GM21619 (cell line): ENCODE data around the gene SPZ1.
"Not testable (repeated sequence)": the region's sequence is repeated elsewhere in the genome, so short reads cannot be mapped to it uniquely, and the experiment has no call there.

Source experiments
- ATAC-seq: cut with Tn5 transposase; IDR thresholded peaks from one replicate; pipeline ENCODE4 v1.9.1; 2021; ENCODE audit not compliant: unreplicated experiment

SPZ1 gene

GRCh38 chr5:80337379-80337778 is 17.6 kb downstream of the SPZ1 start:
- no peak for ATAC-seq

DNA sequence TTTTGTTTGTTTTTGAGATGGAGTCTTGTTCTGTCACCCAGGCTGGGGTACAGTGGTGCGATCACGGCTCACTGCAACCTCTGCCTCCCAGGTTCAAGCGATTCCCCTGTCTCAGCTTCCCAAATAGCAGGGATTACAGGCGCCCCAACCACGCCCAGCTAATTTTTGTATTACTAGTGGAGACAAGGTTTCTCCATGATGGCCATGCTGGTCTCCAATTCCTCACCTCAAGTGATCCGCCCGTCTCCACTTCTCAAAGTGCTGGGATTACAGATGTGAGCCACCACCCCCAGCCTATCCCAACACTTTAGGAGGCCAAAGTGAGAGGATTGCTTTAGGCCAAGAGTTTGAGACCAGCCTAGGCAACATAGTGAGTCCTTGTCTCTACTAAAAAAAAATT is 19.3 kb downstream of the SPZ1 start:
- ATAC-seq = no peak

DNA sequence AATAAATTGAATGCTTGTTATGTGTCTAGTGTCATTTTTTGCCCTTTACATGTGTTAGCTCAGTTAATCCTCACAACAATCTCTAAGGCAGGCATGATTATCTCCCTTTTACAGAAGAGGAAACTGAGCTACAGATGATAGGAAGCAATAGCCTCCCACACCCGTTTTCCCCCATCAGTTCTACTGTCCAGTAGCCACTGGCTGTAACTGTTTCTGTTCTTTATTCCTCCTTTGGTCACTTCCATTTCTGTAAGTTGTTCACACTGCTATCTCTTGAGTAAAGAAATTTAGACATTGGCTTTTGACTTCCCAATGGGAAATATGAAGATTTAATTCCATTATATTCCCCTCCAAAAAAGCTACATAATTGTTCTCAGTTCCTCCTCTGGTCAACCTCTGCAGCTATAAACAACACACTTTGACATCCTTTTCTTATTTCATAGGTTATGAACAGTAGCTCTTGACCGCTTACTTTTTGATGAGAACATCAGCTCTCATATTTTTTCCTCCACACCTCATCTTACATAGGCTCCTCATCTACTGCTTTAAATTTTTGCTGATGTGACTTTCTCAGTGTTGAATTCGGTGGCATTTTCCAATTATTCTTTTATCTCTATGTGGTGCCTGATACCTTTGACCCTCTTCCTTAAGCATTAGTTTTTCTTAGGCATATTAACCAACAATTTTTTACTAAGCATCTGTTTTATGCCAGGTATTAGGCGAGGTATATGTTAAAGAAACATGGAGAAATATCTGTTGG is 21.4 kb downstream of the SPZ1 start:
- no peak for ATAC-seq

DNA sequence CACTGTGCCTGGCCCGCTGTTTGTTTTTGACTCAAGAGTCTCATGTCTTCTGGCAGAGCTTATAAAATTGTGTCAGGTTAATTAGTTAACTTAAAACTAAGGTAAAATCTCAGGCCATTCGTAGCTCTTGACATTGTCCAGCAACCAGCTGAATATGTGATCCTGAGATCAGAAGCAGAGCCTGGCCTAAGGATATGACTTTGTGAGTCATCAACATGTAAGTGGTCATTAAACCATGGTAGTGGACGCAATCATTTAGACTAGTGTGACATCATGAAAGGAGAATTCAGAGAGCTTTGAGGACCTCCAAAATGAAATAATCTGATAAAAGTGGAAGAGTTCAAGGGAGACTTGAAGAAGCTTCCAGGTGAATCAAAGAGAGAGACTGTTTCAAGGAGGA is 23.3 kb downstream of the SPZ1 start:
- ATAC-seq = no peak

DNA sequence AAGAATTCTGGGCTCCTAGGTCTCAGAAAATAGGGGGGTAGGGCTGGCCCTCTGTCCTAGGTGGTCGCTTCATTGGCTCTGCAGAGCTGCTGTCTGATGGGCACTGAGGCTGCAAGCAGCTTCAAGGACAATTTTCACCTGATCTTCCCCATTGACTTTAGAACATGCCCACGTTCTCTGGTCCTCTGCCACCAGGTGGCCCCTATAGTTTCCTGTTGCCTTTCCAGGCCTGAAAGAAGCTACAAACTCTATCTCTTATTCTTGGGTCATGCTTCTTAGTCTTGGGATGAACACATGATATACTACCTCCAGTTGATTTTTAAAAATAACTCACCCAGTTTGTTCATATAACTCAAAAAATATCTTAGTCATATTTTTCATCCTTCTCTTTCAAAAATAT is 26.3 kb downstream of the SPZ1 start:
- ATAC-seq = no peak

- ATAC-seq = no peak
Measured at GRCh38 chr5:80348171-80348570, 28.4 kb downstream of the SPZ1 start.

- not testable (repeated sequence) for ATAC-seq
Measured at GRCh38 chr5:80351019-80351418, 31.2 kb downstream of the SPZ1 start.

- no peak for ATAC-seq
Measured at GRCh38 chr5:80355686-80356085, 35.9 kb downstream of the SPZ1 start.

DNA sequence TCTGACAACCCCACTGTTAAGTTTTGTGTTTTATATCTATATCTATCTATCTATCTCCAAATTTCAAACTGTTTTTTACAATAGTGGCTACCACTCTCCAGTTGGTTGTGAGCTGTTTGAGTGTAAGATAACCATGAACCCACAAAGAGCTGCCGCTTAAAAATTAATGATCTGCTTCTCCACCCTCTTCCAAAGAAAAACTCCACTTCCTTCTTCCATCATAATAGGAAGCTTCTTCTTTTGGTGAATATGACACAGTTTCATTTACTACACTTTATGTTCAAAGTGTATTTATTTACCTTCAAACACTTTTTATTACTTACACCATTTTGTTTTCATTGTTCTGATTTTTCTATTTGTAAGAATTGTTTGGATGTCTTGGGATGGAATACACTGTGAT is 37.9 kb downstream of the SPZ1 start:
- ATAC-seq = no peak

DNA sequence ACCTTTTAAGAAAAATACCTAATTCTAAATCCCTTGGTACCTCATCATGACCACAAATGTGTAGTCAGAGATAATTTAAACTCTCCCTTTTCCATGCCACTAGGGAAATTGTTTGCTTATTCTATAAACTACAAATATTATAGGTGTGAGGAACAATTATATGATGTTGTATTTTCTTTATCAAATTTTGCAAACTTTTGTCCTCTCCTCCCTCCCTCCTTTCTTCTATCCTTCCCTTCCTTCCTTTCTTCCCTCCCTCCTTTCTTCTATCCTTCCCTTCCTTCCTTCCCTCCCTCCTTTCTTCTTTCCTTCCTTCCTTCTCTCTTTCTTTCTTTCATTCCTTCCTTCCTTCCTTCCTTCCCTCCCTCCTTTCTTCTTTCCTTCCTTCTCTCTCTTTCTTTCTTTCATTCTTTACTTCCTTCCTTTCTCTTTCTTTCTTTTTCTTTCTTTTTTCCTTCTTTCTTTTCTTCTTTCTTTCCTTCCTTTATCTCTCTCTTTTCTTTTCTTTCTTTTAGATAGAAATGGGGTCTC is 41.2 kb downstream of the SPZ1 start:
- ATAC-seq = no peak

- ATAC-seq = no peak
Measured at GRCh38 chr5:80364892-80365291, 45.1 kb downstream of the SPZ1 start.

- no peak for ATAC-seq
Measured at GRCh38 chr5:80368661-80369480, 49.1 kb downstream of the SPZ1 start.

DNA sequence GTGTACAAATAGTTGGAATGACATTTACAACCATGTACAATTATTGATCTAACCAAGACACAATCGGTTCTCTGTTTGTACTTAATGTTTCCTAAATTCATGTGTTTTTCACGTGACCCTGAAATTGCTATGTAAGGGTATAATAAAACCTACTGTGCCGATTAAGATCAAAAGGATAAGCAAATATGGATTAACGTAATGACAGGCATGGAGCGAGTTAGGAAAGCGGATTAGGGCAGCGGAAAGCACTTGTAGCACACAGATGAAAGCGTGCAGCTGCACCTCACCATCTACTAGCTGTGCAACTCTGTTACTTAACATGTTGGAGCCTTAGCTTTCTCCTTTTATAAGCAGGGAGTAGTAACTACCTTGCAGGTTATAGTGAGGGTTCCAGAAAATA is 49.7 kb downstream of the SPZ1 start:
- no peak for ATAC-seq

DNA sequence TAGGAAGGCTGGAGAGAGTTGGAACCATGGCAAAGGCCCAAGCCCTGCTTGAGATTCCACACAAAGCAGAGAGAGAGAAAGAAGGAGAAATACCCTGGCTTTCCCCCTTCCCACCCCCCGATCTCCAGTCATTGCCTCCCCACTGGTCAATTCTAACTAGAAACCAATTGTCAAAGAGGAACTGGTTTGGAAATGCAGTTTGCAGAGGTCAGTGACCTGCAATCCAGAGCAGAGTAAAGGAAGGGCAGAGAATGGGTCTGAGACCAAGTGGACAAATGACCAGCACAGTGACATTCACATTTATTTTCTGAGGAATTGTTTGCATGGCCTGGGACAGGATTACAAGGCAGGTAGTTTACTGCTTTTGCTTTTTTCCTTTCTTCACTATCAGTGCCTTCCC is 50.6 kb downstream of the SPZ1 start:
- no peak for ATAC-seq
